Tibial nerve (tissue), 4 donors: ENCODE data around the gene TCF12. TPM values are rescaled to one million over a fixed set of nuclear protein-coding genes. Genes with fewer than 3 reads are reported as not detected.

Experiments
- DNase-seq, 2 donors: peaks; one replicate each; pipeline ENCODE4 v3.0.0-alpha.2; 2019; ENCODE audit warnings: low spot score in 2 of 2
- H3K27ac ChIP-seq, 4 donors: fragments of 200-600 bp; sonication (generic) in 3 of 4; one replicate each; pipeline ENCODE4 v1.5.1; 2017 to 2019; ENCODE audit warnings: mild to moderate bottlenecking in 1 of 4
- H3K27me3 ChIP-seq, 2 donors: fragments of 200-600 bp; sonication (generic) in 1 of 2; one replicate each; pipeline versions ENCODE4 v1.5.1 to v1.6.0; 2017 to 2019
- H3K36me3 ChIP-seq, 3 donors: fragments of 200-600 bp; sonication (generic); one replicate each; pipeline ENCODE4 v1.5.1; 2018 to 2019
- H3K4me1 ChIP-seq, 4 donors: fragments of 200-600 bp; sonication (generic) in 3 of 4; one replicate each; pipeline ENCODE4 v1.5.1; 2017 to 2019
- H3K4me3 ChIP-seq, 4 donors: fragments of 200-600 bp; sonication (generic) in 3 of 4; one replicate each; pipeline ENCODE4 v1.5.1; 2017 to 2019; ENCODE audit warnings: mild to moderate bottlenecking in 1 of 4, moderate library complexity in 1 of 4
- H3K9me3 ChIP-seq, 4 donors: fragments of 200-600 bp; sonication (generic) in 3 of 4; one replicate each; pipeline ENCODE4 v1.5.1; 2017 to 2019
- CTCF ChIP-seq, 5 experiments: fragments of 200-600 bp in 3 of 5; fragments of 450-650 bp in 2 of 5; sonication (generic) in 3 of 5; IDR thresholded peaks; one replicate each; pipeline ENCODE4 v1.5.1; 2016 to 2019; ENCODE audit warnings: antibody characterized with exemption in 5 of 5, mild to moderate bottlenecking in 3 of 5, moderate library complexity in 2 of 5
- EP300 ChIP-seq, 2 donors: sonication (generic); formaldehyde crosslinking; IDR thresholded peaks; one replicate each; pipeline ENCODE4 v1.6.1; 2017; ENCODE audit warnings: antibody characterized with exemption in 2 of 2, mild to moderate bottlenecking in 1 of 2
- POLR2A ChIP-seq, 2 donors: fragments of 450-650 bp; IDR thresholded peaks; one replicate each; pipeline ENCODE4 v1.6.1; 2017; ENCODE audit warnings: antibody characterized with exemption in 2 of 2, mild to moderate bottlenecking in 2 of 2, moderate library complexity in 2 of 2
- WGBS, 2 donors: methylation state at CpG; one replicate each; pipeline ENCODE4 v1.1.5; 2018; 5-methylcytosine and 5-hydroxymethylcytosine counted together
- total RNA-seq, 4 donors: library from RNA; depleted of rRNA; stranded (reverse); fragments of >200 nt; gene quantifications; one replicate each; pipeline ENCODE4 v1.1.0, GENCODE V29; 2016

Gene TCF12
- total RNA-seq, 4 donors from 2014 or later = 117 to 181 (median 174) TPM

DNA sequence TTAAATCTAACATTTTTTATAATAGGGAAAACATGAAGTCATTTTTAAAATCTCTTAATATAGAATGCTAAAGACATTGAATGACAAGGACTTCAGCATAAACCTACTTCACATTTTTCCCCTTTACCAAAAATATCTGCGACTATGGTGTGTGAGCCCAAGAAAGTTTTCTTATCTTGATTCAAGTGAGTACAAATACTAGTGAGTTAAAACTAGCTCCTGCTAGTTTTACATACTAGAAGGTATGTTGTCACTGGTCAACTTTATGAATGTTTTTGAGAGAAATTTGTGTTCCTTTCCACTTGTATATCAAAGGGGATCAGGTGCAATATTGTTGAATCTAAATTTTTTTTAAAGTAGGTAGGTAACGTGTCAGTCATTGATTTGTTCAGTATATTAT is 305.4 kb downstream of the TCF12 start:
- TF ChIP-seq EP300 (IDR thresholded peaks at IDR 0.05) = no peak
- no peak for TF ChIP-seq CTCF (IDR thresholded peaks at IDR 0.05)
- TF ChIP-seq POLR2A (IDR thresholded peaks at IDR 0.05) = no peak

DNA sequence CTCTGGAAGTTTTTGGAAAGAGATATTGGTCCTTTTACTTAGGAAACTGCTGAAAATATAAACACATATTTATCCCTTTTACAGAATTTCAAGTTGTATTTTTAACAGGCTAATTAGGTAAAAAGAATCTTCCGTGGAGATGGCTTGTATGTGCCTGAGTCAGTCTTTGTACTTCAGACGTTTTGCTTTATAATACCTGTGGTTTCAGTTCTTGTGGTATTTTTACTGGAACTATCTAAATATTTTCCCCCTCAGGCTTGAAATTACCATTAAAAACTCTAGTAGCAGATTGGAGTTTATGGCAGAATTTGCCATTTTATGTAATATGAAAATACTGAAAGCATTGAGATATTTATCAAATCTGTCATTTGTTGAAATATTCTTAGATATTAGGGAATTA is 306.2 kb downstream of the TCF12 start:
- Histone ChIP-seq H3K27me3 (no peaks in the 10 kb centered on the region), H3K9me3 (no peaks in the 10 kb centered on the region), H3K36me3 (no peaks in the 10 kb centered on the region), H3K4me3 (no peak overlapping the region), H3K4me1 (peaks cover 0 to 54% (median 3%) of the 10 kb centered on the region in 4 donors), H3K27ac (no peak overlapping the region)
- DNase-seq = no peak
- TF ChIP-seq EP300 (IDR thresholded peaks at IDR 0.05) = no peak
- no peak for TF ChIP-seq CTCF (IDR thresholded peaks at IDR 0.05)
- no peak for TF ChIP-seq POLR2A (IDR thresholded peaks at IDR 0.05)
- WGBS, 2 donors = 50 to 57% methylated on average over 2 of the region's 2 CpGs

More for the DNA sequence above, 305.4 kb downstream of the TCF12 start:
- H3K9me3 ChIP-seq = no peaks in the 10 kb centered on the region
- H3K4me3 ChIP-seq = no peak overlapping the region
- H3K36me3 ChIP-seq = no peaks in the 10 kb centered on the region
- H3K27ac ChIP-seq = peak overlapping the region in 1 of 4 donors; percentile 22
- H3K4me1 ChIP-seq = peaks cover 0 to 60% (median 6%) of the 10 kb centered on the region in 4 donors
- WGBS, 2 donors = 75 to 83% methylated on average over 2 of the region's 2 CpGs
- DNase-seq = no peak
- no peaks in the 10 kb centered on the region for H3K27me3 ChIP-seq

- Histone ChIP-seq H3K4me1 (peaks cover 0 to 34% (median 0%) of the 10 kb centered on the region in 4 donors), H3K9me3 (no peaks in the 10 kb centered on the region), H3K27me3 (no peaks in the 10 kb centered on the region), H3K36me3 (peaks cover 0 to 1% (median 0%) of the 10 kb centered on the region in 3 donors), H3K27ac (no peak overlapping the region), H3K4me3 (no peak overlapping the region)
- WGBS, 2 donors = 71 to 76% methylated on average over 3 of the region's 3 CpGs
- no peak for DNase-seq
- no peak for TF ChIP-seq CTCF (IDR thresholded peaks at IDR 0.05)
- TF ChIP-seq EP300 (IDR thresholded peaks at IDR 0.05) = no peak
- TF ChIP-seq POLR2A (IDR thresholded peaks at IDR 0.05) = no peak
Observed at GRCh38 chr15:57227166-57227565, 308.7 kb downstream of the TCF12 start.

GRCh38 chr15:57227899-57228298 is 309.5 kb downstream of the TCF12 start:
- 62 to 69% methylated on average over 2 of the region's 2 CpGs for WGBS, 2 donors

DNA sequence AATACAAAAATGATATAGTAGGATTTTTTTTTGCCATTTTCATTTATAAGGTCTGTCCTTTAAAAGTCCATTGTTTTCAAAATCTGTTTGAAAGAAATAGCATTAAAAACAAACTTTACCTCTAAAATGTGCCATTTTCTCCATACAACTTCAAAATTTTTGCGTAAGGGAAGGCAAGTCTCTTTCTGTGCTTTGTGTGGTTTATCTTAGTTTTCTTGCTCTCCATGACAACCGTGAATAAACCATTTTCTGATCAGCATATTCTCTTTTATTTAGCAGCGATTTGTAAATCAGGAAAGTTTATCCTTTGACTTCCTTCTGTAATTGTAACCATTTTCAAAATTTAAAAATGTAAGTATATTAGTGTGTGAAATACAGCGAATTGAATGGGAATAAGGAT is 310.0 kb downstream of the TCF12 start:
- no peak for DNase-seq
- Histone ChIP-seq H3K4me1 (peaks cover 0 to 22% (median 0%) of the 10 kb centered on the region in 4 donors), H3K27me3 (no peaks in the 10 kb centered on the region), H3K27ac (no peak overlapping the region), H3K36me3 (peaks cover 0 to 12% (median 0%) of the 10 kb centered on the region in 3 donors), H3K4me3 (no peak overlapping the region), H3K9me3 (no peaks in the 10 kb centered on the region)
- TF ChIP-seq POLR2A (IDR thresholded peaks at IDR 0.05) (no peak), CTCF (IDR thresholded peaks at IDR 0.05) (no peak), EP300 (IDR thresholded peaks at IDR 0.05) (no peak)
- WGBS, 2 donors = 73 to 77% methylated on average over 4 of the region's 4 CpGs

More at GRCh38 chr15:57227899-57228298, 309.5 kb downstream of the TCF12 start:
- DNase-seq = no peak
- H3K4me1 ChIP-seq = peaks cover 0 to 26% (median 0%) of the 10 kb centered on the region in 4 donors
- peak in 1 of 2 donors; percentile 45 for TF ChIP-seq EP300 (IDR thresholded peaks at IDR 0.05)
- no peak for TF ChIP-seq POLR2A (IDR thresholded peaks at IDR 0.05)
- no peaks in the 10 kb centered on the region for H3K27me3 ChIP-seq
- H3K27ac ChIP-seq = peak overlapping the region in 1 of 4 donors; percentile 42
- no peak overlapping the region for H3K4me3 ChIP-seq
- H3K36me3 ChIP-seq = peaks cover 0 to 7% (median 0%) of the 10 kb centered on the region in 3 donors
- no peaks in the 10 kb centered on the region for H3K9me3 ChIP-seq
